SU-DHL-6 (cell line): ENCODE results near the gene MED26.

Source experiments
- H2AFZ ChIP-seq: fragments of 200-600 bp; sonication (generic); 2 replicates; pipeline ENCODE4 v1.6.1; 2014; ENCODE audit warnings: low read depth, mild to moderate bottlenecking, moderate library complexity, mixed read lengths, antibody characterized with exemption, low read length; ENCODE audit not compliant: severe bottlenecking
- H3F3A ChIP-seq: fragments of 200-600 bp; shearing (Covaris generic); 2 replicates; pipeline ENCODE4 v1.6.0; 2016; ENCODE audit warnings: antibody characterized with exemption, mild to moderate bottlenecking; ENCODE audit not compliant: insufficient read depth
- H3K27ac ChIP-seq: fragments of 200-600 bp; sonication (generic); 2 replicates; pipeline ENCODE4 v1.5.1; 2016; ENCODE audit warnings: low read depth, mild to moderate bottlenecking, low read length, moderate library complexity, mixed read lengths
- H3K27me3 ChIP-seq: fragments of 200-600 bp; sonication (generic), shearing (Covaris generic); 2 replicates; pipeline ENCODE4 v1.6.0; 2014; ENCODE audit warnings: mild to moderate bottlenecking, low read length
- H3K36me3 ChIP-seq: fragments of 200-600 bp; sonication (generic); 2 replicates; pipeline ENCODE4 v1.6.1; 2014; ENCODE audit warnings: mild to moderate bottlenecking, low read length, mixed read lengths
- H3K4me2 ChIP-seq: fragments of 300-600, 200-600 bp; shearing (Covaris generic), sonication (generic); 2 replicates; pipeline ENCODE4 v1.6.0; 2014; ENCODE audit warnings: low read length, low read depth, mild to moderate bottlenecking; ENCODE audit not compliant: poor library complexity, severe bottlenecking
- H3K4me3 ChIP-seq: fragments of 200-600 bp; sonication (generic); 2 replicates; pipeline ENCODE4 v1.5.1; 2014; ENCODE audit warnings: antibody characterized with exemption, low read length, mild to moderate bottlenecking, mixed read lengths; ENCODE audit not compliant: insufficient read depth, poor library complexity, severe bottlenecking
- H3K79me2 ChIP-seq: fragments of 200-600 bp; sonication (generic); 2 replicates; pipeline ENCODE4 v1.6.1; 2014; ENCODE audit warnings: mild to moderate bottlenecking, low read length, moderate library complexity; ENCODE audit not compliant: insufficient read depth
- H3K9ac ChIP-seq: fragments of 200-600 bp; sonication (generic); 2 replicates; pipeline ENCODE4 v1.7.0; 2014; ENCODE audit warnings: mild to moderate bottlenecking, low read length
- H3K9me2 ChIP-seq: fragments of 200-600 bp; sonication (generic); replicated peaks from 2 replicates; pipeline ENCODE4 v1.6.1; 2014; ENCODE audit warnings: low read length; ENCODE audit not compliant: insufficient read depth
- H3K9me3 ChIP-seq: fragments of 200-600 bp; sonication (generic); 2 replicates; pipeline ENCODE4 v1.6.1; 2014; ENCODE audit warnings: low read length, mixed read lengths; ENCODE audit not compliant: insufficient read depth
- H4K20me1 ChIP-seq: fragments of 200-600 bp; sonication (generic); 2 replicates; pipeline ENCODE4 v1.6.1; 2014; ENCODE audit warnings: low read depth, mild to moderate bottlenecking, antibody characterized with exemption, low read length, moderate library complexity, mixed read lengths
- EZH2phosphoT487 ChIP-seq: fragments of 200-600 bp; sonication (generic), shearing (Covaris generic); conservative IDR thresholded peaks from 2 replicates; pipeline ENCODE4 v1.6.1; 2018; ENCODE audit warnings: mild to moderate bottlenecking, antibody characterized with exemption, low read length, moderate library complexity, mixed read lengths
- TF ChIP-seq, protein P1 (sequence below): fragments of 200-600 bp; sonication (generic); IDR thresholded peaks from one replicate; pipeline ENCODE4 v1.5.1; 2017; ENCODE audit warnings: antibody characterized with exemption, mild to moderate bottlenecking, low read length, moderate library complexity; ENCODE audit not compliant: insufficient read depth, poor library complexity, severe bottlenecking

Gene MED26

DNA sequence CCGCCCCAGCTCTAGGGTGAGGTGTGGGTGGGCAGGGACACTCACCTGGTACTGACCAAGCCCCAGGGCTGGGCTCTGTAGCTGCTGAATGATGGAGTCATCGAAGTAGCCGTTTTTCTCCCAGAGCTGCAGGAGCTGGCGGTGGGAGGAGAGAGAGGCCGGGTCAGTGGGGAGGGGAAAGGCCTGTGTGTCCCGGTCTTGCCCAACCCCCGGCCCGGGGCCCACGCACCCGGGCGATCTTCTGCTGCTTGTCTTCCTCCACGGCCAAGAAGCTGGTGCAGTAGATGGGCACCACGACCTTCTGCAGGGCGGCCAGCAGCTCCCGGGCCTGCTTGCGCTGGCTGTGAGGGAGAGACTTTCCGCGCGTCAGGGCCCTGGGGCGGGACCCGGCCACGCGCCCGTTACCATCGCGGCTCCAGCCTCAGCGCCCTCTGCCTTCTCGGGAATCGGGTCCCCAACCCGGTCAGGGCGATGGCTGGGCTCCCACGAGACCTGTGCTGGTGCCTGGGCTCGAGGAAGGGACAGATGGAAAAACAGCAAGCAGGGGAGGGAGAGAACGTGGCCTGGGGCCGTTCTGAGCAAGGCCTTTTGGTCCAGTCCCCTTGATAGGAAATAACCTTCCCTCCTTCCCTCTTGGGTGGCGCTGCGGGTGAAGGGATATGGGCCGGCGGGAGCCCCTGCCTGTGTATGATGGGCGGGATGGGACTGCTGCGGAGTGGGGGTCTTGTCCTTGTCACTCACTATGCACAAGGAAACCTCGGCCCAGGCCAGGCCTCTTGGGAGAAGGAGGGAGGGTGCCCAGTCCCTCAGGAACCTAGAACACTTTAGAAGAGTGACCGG is 97.2 kb downstream of the MED26 start:
- Histone ChIP-seq H4K20me1 (no peaks in the 10 kb centered on the region; the same call in 1 of the 2 replicates), H3K36me3 (no peaks in the 10 kb centered on the region)

DNA sequence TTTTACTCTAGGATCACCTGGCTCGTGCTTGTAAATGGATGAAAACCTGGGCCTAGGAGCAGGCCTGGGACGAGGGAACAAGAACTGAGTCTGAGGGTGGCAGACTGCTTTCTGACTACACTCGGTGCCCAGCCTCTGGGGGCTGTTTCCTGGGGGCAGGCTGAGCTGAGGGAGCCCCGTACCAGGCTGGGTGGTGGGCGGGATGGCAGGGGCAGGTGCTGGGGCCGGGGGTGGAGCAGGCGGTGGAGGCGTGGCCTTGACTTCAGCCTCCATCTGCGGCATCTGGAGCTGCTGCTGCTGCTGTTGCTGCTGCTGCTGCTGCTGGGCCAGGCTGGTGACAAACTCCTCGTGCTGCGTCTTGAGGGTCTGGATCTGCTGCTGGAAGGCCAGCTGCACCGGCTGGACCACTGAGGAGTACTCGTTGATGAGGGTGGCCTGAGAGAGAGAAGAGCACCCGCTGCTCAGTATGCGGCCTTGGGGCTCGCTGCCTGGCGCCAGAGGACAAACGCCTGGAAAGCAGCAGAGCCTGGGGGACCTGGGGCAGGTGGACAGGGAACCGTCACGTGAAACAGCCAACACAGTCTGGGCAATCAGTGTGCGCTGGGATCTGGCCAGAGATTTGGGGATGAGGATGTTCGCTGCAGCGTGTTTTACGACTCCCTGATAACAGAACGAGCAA is 98.4 kb downstream of the MED26 start:
- no peak overlapping the region for H3K4me2 ChIP-seq
- peaks cover 8% of the 10 kb centered on the region; the same call in 1 of the 2 replicates for H3K79me2 ChIP-seq
- no peaks in the 10 kb centered on the region for H3K36me3 ChIP-seq
- no peak overlapping the region for H3K27ac ChIP-seq
- no peaks in the 10 kb centered on the region for H3K9me2 ChIP-seq
- no peak overlapping the region for H3K9ac ChIP-seq
- no peaks in the 10 kb centered on the region for H3K27me3 ChIP-seq
- no peak overlapping the region for H3K4me3 ChIP-seq
- TF ChIP-seq EZH2phosphoT487 = no peak
- TF ChIP-seq, protein P1, sequence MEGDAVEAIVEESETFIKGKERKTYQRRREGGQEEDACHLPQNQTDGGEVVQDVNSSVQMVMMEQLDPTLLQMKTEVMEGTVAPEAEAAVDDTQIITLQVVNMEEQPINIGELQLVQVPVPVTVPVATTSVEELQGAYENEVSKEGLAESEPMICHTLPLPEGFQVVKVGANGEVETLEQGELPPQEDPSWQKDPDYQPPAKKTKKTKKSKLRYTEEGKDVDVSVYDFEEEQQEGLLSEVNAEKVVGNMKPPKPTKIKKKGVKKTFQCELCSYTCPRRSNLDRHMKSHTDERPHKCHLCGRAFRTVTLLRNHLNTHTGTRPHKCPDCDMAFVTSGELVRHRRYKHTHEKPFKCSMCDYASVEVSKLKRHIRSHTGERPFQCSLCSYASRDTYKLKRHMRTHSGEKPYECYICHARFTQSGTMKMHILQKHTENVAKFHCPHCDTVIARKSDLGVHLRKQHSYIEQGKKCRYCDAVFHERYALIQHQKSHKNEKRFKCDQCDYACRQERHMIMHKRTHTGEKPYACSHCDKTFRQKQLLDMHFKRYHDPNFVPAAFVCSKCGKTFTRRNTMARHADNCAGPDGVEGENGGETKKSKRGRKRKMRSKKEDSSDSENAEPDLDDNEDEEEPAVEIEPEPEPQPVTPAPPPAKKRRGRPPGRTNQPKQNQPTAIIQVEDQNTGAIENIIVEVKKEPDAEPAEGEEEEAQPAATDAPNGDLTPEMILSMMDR = no peak
- H3F3A ChIP-seq = no peaks in the 10 kb centered on the region
- no peaks in the 10 kb centered on the region; the same call in 1 of the 2 replicates for H4K20me1 ChIP-seq
- H2AFZ ChIP-seq = no peak overlapping the region
- H3K9me3 ChIP-seq = no peaks in the 10 kb centered on the region

More for the DNA sequence above, 97.2 kb downstream of the MED26 start:
- no peaks in the 10 kb centered on the region for H3K9me3 ChIP-seq
- TF ChIP-seq EZH2phosphoT487 = no peak
- H3K27me3 ChIP-seq = no peaks in the 10 kb centered on the region
- no peaks in the 10 kb centered on the region for H3F3A ChIP-seq
- no peak overlapping the region for H3K4me3 ChIP-seq
- H3K27ac ChIP-seq = no peak overlapping the region
- no peaks in the 10 kb centered on the region for H3K9me2 ChIP-seq
- no peak overlapping the region for H2AFZ ChIP-seq
- peaks cover 9% of the 10 kb centered on the region; the same call in 1 of the 2 replicates for H3K79me2 ChIP-seq
- no peak overlapping the region for H3K9ac ChIP-seq
- H3K4me2 ChIP-seq = no peak overlapping the region

DNA sequence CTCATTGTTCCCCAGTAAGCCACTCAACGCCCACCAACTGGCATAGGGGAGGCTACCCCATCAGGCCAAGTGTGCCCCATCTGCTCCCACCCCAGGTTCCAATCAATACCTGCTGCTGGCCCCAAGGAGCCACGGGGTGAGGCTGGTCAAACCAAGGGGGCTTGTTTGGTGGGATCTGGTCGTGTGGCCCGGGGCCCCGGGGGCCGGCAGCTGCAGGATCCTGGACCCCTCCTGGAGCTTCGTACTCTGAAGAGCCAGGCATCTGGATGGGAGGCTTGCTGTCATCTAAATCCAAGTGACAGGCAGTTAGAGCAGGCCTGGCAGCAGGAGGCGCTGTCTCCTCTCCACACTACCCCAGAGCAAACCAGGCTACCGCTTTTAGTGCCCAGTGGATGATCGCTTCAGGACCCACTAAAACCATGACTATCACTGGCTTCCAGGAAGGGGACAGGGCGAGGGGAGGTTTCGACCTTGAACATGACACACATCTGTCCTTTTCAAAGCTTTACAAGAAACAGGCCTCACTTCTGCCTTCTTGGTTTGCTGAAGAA is 100.0 kb downstream of the MED26 start:
- no peaks in the 10 kb centered on the region; the same call in 1 of the 2 replicates for H4K20me1 ChIP-seq

More for the DNA sequence above, 100.0 kb downstream of the MED26 start:
- Histone ChIP-seq H3K4me3 (no peak overlapping the region), H3K27me3 (no peaks in the 10 kb centered on the region), H3F3A (no peaks in the 10 kb centered on the region), H3K27ac (no peak overlapping the region), H3K36me3 (no peaks in the 10 kb centered on the region), H3K9ac (no peak overlapping the region), H3K9me2 (no peaks in the 10 kb centered on the region), H3K79me2 (peaks cover 8% of the 10 kb centered on the region; the same call in 1 of the 2 replicates), H3K4me2 (no peak overlapping the region), H2AFZ (no peak overlapping the region), H3K9me3 (no peaks in the 10 kb centered on the region)
- TF ChIP-seq EZH2phosphoT487 = no peak
- TF ChIP-seq, protein P1 = peak; percentile 54
